AG04449 (cell line): ENCODE measurements around the gene LINGO4.

ENCODE experiments used
- CTCF ChIA-PET: fragments of 350-600 bp; formaldehyde crosslinking; extraction: SDS; loops from one replicate; lab custom pipeline; 2021; ENCODE audit warnings: antibody characterized with exemption; lab: Yijun Ruan, JAX
- POLR2A ChIA-PET: fragments of 400-600, 350-600 bp; formaldehyde crosslinking; extraction: SDS; loops from one replicate; lab custom pipeline; 2020; ENCODE audit warnings: antibody characterized with exemption, inconsistent platforms; lab: Yijun Ruan, JAX
- DNase-seq: peaks from one replicate; pipeline ENCODE4 v3.0.0-alpha.2; 2010; ENCODE audit warnings: low read depth, low spot score
- H3K4me3 ChIP-seq: 2 replicates; pipeline ENCODE4 v1.5.1; 2011; ENCODE audit warnings: low read depth, mild to moderate bottlenecking, control low read depth, low read length
- TF ChIP-seq, protein P1 (sequence below): IDR thresholded peaks from one replicate; pipeline ENCODE4 v1.5.1; 2011; ENCODE audit warnings: mild to moderate bottlenecking, moderate library complexity, low read length, control low read depth, inconsistent platforms; ENCODE audit not compliant: insufficient read depth; ENCODE audit errors: missing control alignments

The LINGO4 gene

DNA sequence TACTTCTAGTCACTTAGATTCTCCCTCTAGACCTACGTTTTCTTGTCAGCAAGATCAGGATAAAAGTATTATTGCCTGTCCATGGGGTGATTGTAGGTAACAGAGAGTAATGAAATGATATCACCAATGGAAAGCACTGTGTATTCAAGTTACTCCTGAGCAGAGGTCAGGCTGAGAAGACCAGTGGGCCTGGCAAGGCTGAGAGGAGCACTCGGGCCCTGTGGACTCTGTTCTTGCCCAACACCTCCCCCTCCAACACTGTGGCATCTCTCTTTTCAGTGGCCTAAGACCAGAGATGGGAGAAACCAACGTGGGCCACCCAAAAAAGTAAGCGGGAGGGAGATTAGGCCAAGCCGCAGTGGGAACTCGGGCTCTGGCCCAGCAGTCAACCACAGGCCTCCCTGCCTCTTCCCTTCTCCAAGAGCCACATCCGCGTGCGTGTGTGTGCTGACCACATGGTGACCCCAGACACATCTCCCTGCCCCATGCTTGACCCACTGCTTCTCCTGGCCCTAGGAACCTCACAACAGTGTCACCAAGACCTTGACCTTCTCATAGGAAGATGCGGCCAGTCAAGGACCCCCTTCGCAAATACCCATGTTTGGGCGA, 14.1 kb upstream of the LINGO4 start:
- POLR2A ChIA-PET, result no interaction called here
- DNase-seq, result no peak
- TF ChIP-seq, protein P1, sequence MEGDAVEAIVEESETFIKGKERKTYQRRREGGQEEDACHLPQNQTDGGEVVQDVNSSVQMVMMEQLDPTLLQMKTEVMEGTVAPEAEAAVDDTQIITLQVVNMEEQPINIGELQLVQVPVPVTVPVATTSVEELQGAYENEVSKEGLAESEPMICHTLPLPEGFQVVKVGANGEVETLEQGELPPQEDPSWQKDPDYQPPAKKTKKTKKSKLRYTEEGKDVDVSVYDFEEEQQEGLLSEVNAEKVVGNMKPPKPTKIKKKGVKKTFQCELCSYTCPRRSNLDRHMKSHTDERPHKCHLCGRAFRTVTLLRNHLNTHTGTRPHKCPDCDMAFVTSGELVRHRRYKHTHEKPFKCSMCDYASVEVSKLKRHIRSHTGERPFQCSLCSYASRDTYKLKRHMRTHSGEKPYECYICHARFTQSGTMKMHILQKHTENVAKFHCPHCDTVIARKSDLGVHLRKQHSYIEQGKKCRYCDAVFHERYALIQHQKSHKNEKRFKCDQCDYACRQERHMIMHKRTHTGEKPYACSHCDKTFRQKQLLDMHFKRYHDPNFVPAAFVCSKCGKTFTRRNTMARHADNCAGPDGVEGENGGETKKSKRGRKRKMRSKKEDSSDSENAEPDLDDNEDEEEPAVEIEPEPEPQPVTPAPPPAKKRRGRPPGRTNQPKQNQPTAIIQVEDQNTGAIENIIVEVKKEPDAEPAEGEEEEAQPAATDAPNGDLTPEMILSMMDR, result no peak
- H3K4me3 ChIP-seq, result no peak overlapping the region
- CTCF ChIA-PET, result no interaction called here

GRCh38 chr1:151817353-151817730, 12.1 kb upstream of the LINGO4 start:
- TF ChIP-seq, protein P1, result no peak
- DNase-seq, result no peak
- POLR2A ChIA-PET, result no interaction called here
- no peak overlapping the region for H3K4me3 ChIP-seq
- CTCF ChIA-PET, result no interaction called here

DNA sequence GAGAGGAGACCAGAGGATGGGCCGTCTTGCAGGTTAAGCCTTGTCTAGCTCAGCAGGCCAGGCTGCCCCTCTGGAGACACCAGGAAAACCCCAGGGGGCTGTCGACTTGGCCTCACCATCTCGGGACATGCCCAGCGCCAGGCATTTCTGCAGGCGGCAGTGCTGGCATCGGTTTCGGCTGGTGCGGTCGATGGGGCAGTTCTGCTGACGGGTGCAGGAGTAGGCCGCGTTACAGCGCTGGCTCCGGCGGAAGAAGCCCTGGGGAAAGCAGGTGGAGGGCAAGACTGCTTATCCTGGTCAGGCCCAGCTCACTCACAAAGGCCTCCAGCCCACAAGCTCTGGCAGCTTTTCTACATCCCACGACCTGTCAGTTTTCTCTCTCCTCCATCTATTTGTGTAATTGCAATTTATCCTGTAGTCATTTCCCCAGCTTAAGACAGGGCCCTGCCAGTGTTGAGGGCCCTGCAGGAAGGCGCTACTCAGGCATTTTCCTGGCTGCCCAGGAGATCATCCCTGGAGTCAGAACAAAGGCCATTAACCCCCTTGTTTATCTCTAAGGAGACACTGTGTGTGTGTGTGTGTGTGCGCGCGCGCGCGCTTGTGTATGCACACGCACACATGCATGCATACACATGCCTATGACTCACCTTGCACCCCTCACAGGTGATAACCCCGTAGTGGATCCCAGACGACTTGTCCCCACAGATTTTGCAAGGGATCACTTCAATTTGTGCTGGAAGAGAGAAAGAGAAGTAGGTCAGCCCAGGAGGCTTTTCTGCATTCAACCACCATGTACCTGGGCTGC, 11.5 kb upstream of the LINGO4 start:
- ChIA-PET POLR2A (no interaction called here), CTCF (no interaction called here)
- H3K4me3 ChIP-seq, result no peak overlapping the region
- no peak for DNase-seq
- TF ChIP-seq, protein P1, result no peak

- TF ChIP-seq, protein P1, result no peak
- POLR2A ChIA-PET, result no interaction called here
- CTCF ChIA-PET, result no interaction called here
- DNase-seq, result no peak
- H3K4me3 ChIP-seq, result no peak overlapping the region
These were observed 10.6 kb upstream of the LINGO4 start for GRCh38 chr1:151815716-151816327.

DNA sequence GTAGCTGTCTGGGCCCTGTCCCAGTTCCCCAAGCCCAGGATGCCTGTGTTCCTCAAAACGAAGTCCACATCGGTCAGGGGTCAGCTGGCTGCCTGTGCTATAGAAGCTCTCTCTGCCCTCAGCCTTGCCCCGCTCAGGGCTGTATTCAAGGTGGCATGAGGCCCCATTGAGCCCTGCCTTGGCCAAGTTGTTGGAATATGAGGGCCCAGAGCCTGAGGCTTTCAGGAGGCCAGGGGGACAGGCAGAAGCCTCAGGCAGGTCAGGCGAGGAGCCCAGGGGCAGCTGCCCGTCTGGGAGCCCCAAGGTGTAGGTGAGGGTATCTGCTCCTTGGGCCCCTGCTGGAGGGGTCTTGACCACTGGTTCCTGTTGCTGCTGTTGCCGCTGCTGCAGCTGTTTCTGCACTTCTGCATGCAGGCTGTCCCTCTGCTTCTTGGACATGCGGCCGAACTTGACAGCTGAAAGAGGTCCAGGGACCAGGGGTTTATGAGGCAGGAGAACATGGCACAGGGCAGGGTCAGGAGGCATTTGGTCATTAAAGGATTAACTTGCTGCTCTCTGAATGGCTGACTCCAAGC, 9.8 kb upstream of the LINGO4 start:
- no peak for DNase-seq
- CTCF ChIA-PET, result no interaction called here
- TF ChIP-seq, protein P1, result no peak
- H3K4me3 ChIP-seq, result no peak overlapping the region
- POLR2A ChIA-PET, result no interaction called here

DNA sequence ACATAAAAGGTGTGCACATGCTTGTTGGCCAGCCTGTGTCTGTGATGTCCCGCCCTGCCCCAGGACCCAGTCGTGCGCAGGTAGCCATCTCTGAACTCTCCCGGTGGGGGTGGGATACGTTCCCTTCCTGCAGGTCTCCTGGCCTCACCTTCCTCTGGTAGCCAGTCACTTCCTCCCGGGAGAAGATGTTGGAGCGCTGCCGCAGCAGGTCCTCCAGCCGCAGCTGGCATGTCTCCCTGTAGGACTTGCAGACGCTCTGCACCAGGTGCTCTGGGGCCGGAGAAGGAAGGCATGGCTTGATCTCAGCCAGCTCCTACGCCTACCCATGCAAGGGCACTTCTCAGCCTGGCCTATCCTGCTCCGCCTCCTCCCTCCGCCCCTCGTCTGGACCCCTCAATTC, 9.2 kb upstream of the LINGO4 start:
- H3K4me3 ChIP-seq, result no peak overlapping the region
- ChIA-PET POLR2A (no interaction called here), CTCF (no interaction called here)
- no peak for DNase-seq
- TF ChIP-seq, protein P1, result no peak
